ENCODE measurements around the gene RESP18.
A peak's percentile ranks its signal among the peaks of the same experiment; 100 is the strongest.

Gene RESP18

GRCh38 chr2:219277703-219278654 is 54.6 kb downstream of the RESP18 start:
- peak; percentile 70 for DNase-seq (ENCODE audit: low read depth)

All from stromal cell of bone marrow (primary cell).